K562 (cell line): ENCODE results near the gene MARS1. TPM values are rescaled to one million over a fixed set of nuclear protein-coding genes. Genes with fewer than 3 reads are reported as not detected.
A peak's percentile ranks its signal among the peaks of the same experiment; 100 is the strongest.

Experiments used
- ARID4B ChIP-seq: sonication (generic); formaldehyde crosslinking; IDR thresholded peaks from 2 replicates; pipeline ENCODE4 v1.8.0; 2022; ENCODE audit warnings: mild to moderate bottlenecking, missing genetic modification reagents
- MAZ ChIP-seq, 2 experiments: fragments of 450-650 bp in 1 of 2; sonication (generic) in 1 of 2; formaldehyde crosslinking; IDR thresholded peaks in 1 of 2; conservative IDR thresholded peaks in 1 of 2; 2 replicates each; pipeline versions ENCODE4 v1.4.0 to v1.5.0; 2020; ENCODE audit warnings: mild to moderate bottlenecking in 1 of 2, missing genetic modification reagents in 1 of 2
- MIER1 ChIP-seq: fragments of 450-650 bp; IDR thresholded peaks from 2 replicates; pipeline ENCODE4 v1.6.1; 2016; ENCODE audit warnings: antibody characterized with exemption, mild to moderate bottlenecking, low read depth
- TCFL5 ChIP-seq: fragments of 250-450 bp; sonication (Bioruptor Pico); conservative IDR thresholded peaks from 2 replicates; pipeline ENCODE4 v1.6.1; 2021; ENCODE audit warnings: mild to moderate bottlenecking, moderate library complexity, matching md5 sums
- U2AF2 ChIP-seq: fragments of 200-400 bp; formaldehyde crosslinking; optimal IDR thresholded peaks from 2 replicates; pipeline ENCODE3; 2017; ENCODE audit warnings: low read depth, mild to moderate bottlenecking, low read length
- ZNF133 ChIP-seq: fragments of 250-450 bp; sonication (Bioruptor Pico); IDR thresholded peaks from 2 replicates; pipeline ENCODE4 v1.4.0; 2020; ENCODE audit warnings: mild to moderate bottlenecking
- ZNF143 ChIP-seq: sonication (generic); formaldehyde crosslinking; IDR thresholded peaks from 2 replicates; pipeline ENCODE4 v1.9.0; 2022; ENCODE audit warnings: mild to moderate bottlenecking, missing genetic modification reagents
- ZNF184 ChIP-seq: sonication (generic); formaldehyde crosslinking; IDR thresholded peaks from 2 replicates; pipeline ENCODE4 v1.5.0; 2020; ENCODE audit warnings: missing genetic modification reagents
- ZNF324 ChIP-seq: fragments of 250-450 bp; sonication (Bioruptor Pico); IDR thresholded peaks from 2 replicates; pipeline ENCODE4 v1.4.0; 2020; ENCODE audit warnings: mild to moderate bottlenecking
- polyA plus RNA-seq, 8 experiments: library from polyadenylated mRNA; depleted of rRNA in 4 of 8; stranded (reverse) in 5 of 8; unstranded in 3 of 8; fragments of >200 nt; fragmentation: Nextera tagmentation in 2 of 8; fragmentation: Illumina TruSeq in 1 of 8; extraction: Ambion mirVana in 2 of 8; extraction: Trizol in 1 of 8; gene quantifications; 2 replicates each; pipeline versions ENCODE4 v1.2.1 to v1.2.3, GENCODE V29; 2011 to 2014; ENCODE audit warnings: inconsistent platforms in 1 of 8, missing spikeins in 1 of 8
- total RNA-seq, 7 experiments: library from RNA; depleted of rRNA in 6 of 7; stranded (reverse); fragments of >200 nt in 6 of 7; fragmentation: Illumina TruSeq in 2 of 7; extraction: Trizol in 2 of 7; gene quantifications; 2 replicates each; pipeline versions ENCODE4 v1.2.1 to v1.2.3, GENCODE V29; 2011 to 2021; ENCODE audit warnings: low replicate concordance in 1 of 7
- TF ChIP-seq, protein P1 (sequence below): fragments of 250-450 bp; sonication (Bioruptor Pico); IDR thresholded peaks from 2 replicates; pipeline ENCODE4 v1.5.0; 2020; ENCODE audit warnings: mild to moderate bottlenecking, borderline replicate concordance
- TF ChIP-seq, protein P2 (sequence below): sonication (generic); formaldehyde crosslinking; IDR thresholded peaks from 2 replicates; pipeline ENCODE4 v1.4.0; 2020; ENCODE audit warnings: mild to moderate bottlenecking, missing genetic modification reagents

MARS1 gene
- total and polyA plus RNA-seq, 9 of the 15 experiments (the other 6 are each of a cell fraction or from before 2014, with no cell fraction given) = 117 to 382 (median 220) TPM

DNA sequence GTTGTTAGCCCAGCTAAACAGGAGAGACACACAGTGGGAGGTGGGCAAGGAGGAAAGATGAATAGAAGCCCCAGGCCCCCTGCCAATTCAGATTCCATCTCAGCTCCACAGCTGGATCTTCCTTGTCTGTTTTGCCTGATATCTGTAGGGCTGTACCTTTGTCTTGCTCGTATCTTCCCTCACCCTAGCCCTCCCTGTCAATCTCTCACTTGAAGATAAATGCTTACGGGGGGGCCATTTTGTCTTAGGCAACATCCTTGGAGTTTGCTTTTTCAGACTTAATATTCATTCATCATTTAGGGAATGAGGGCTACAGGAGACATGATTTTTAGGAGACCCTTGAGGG lies 64.4 kb downstream of the MARS1 start (continued):
- TF ChIP-seq U2AF2 = no peak
- TF ChIP-seq ARID4B (CRISPR knock-in tag) = no peak
- no peak for TF ChIP-seq ZNF184
- no peak for TF ChIP-seq ZNF143
- TF ChIP-seq ZNF324 (CRISPR knock-in tag) = no peak
- TF ChIP-seq MIER1 = no peak
- TF ChIP-seq ZNF133 = no peak
- TF ChIP-seq, protein P1, sequence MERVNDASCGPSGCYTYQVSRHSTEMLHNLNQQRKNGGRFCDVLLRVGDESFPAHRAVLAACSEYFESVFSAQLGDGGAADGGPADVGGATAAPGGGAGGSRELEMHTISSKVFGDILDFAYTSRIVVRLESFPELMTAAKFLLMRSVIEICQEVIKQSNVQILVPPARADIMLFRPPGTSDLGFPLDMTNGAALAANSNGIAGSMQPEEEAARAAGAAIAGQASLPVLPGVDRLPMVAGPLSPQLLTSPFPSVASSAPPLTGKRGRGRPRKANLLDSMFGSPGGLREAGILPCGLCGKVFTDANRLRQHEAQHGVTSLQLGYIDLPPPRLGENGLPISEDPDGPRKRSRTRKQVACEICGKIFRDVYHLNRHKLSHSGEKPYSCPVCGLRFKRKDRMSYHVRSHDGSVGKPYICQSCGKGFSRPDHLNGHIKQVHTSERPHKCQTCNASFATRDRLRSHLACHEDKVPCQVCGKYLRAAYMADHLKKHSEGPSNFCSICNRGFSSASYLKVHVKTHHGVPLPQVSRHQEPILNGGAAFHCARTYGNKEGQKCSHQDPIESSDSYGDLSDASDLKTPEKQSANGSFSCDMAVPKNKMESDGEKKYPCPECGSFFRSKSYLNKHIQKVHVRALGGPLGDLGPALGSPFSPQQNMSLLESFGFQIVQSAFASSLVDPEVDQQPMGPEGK (CRISPR knock-in tag) = no peak
- TF ChIP-seq TCFL5 (CRISPR knock-in tag) = no peak
- TF ChIP-seq MAZ (CRISPR knock-in tag; conservative IDR thresholded peaks at IDR 0.05 in 1 of 2, IDR thresholded peaks at IDR 0.05 in 1 of 2) = peak; percentile 62 to 71; a peak in 2 of 4 replicates
- TF ChIP-seq, protein P2, sequence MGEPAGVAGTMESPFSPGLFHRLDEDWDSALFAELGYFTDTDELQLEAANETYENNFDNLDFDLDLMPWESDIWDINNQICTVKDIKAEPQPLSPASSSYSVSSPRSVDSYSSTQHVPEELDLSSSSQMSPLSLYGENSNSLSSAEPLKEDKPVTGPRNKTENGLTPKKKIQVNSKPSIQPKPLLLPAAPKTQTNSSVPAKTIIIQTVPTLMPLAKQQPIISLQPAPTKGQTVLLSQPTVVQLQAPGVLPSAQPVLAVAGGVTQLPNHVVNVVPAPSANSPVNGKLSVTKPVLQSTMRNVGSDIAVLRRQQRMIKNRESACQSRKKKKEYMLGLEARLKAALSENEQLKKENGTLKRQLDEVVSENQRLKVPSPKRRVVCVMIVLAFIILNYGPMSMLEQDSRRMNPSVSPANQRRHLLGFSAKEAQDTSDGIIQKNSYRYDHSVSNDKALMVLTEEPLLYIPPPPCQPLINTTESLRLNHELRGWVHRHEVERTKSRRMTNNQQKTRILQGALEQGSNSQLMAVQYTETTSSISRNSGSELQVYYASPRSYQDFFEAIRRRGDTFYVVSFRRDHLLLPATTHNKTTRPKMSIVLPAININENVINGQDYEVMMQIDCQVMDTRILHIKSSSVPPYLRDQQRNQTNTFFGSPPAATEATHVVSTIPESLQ (CRISPR knock-in tag) = no peak
